ENCODE data around the gene NLRP10. TPM values are rescaled to one million over a fixed set of nuclear protein-coding genes. Genes with fewer than 3 reads are reported as not detected.

NLRP10 gene
- total RNA-seq, 1 experiment from 2014 or later, result not detected

DNA sequence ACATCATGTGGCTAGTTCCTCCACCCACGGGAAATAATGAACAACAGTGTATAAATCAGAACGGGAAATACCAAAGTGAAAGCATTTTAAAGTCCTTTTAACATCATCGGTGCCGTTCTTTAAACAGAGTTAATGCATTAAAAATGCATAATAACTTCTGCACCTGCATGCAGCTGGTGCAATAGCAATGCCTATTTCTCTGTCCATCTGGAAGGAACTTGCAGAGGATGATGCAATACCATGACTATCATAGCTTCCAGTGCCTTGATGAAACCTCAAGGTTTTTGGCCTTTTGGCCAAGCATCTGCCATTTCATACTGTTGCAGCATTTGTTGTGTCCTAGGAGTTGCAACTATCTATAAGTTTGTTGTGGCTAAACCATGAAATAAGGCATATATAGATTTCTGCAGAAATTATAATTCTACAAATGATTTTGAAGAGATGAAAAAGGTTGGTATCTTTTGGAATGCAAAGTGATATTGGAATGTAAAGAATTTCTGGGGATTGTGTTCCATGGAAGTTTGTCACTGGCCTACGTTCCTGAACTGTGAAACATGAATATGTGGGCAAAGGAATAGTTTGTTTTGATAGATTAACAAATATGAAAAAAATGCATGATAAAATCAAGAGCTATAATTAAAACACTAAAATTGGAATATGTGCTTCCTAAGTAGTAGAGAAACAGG lies 12.1 kb upstream of the NLRP10 start:
- no peak overlapping the region for H2BK5ac ChIP-seq (ENCODE audit: insufficient read length, low read length)
- peaks cover 3% of the 10 kb centered on the region; the same call in 1 of the 2 replicates for H3K4me1 ChIP-seq (ENCODE audit: insufficient read depth, low read length)
- Mint-ChIP-seq H3K4me1 (peaks cover 16 to 17% of the 10 kb centered on the region in 2 experiments), H3K9me3 (no peaks in the 10 kb centered on the region; a peak in 1 of 5 replicates), H3K27me3 (ENCODE audit: low read depth) (no peaks in the 10 kb centered on the region), H3K27ac (peak overlapping the region; percentile 12 to 62 (median 59); a peak in 4 of 7 replicates), H3K4me3 (no peak overlapping the region), H3K36me3 (ENCODE audit: insufficient read depth in 1 of 3, low read depth in 3 of 3) (no peaks in the 10 kb centered on the region)
- H3T11ph ChIP-seq (ENCODE audit: low read length), result no peak overlapping the region
- WGBS (ENCODE audit: extremely low coverage, insufficient read length, low lambda C conversion rate), result no CpG with 5 or more reads among the region's 5 CpGs
- no peak overlapping the region for H3K4me2 ChIP-seq (ENCODE audit: insufficient read depth, insufficient read length, low read length)
- no peaks in the 10 kb centered on the region for H3K9me3 ChIP-seq (ENCODE audit: control insufficient read depth, low read depth, low read length)
- no peak overlapping the region for H4K91ac ChIP-seq (ENCODE audit: insufficient read length, low read depth, low read length)
- no peak overlapping the region for H2AFZ ChIP-seq (ENCODE audit: low read length)
- H3K79me1 ChIP-seq (ENCODE audit: insufficient read depth, low read depth, low read length, poor library complexity, severe bottlenecking), result no peaks in the 10 kb centered on the region
- no peaks in the 10 kb centered on the region for H4K20me1 ChIP-seq (ENCODE audit: control insufficient read depth, insufficient read depth, insufficient read length)
- H3K27ac ChIP-seq (ENCODE audit: insufficient read length, low read depth, low read length), result no peak overlapping the region
- H2BK12ac ChIP-seq (ENCODE audit: insufficient read length, low read depth, low read length), result no peak overlapping the region
- no peak overlapping the region for H3K14ac ChIP-seq (ENCODE audit: insufficient read depth, low read length)
- no peak overlapping the region for H2BK20ac ChIP-seq (ENCODE audit: low read depth, low read length, poor library complexity, severe bottlenecking)
- H4K8ac ChIP-seq (replicated peaks; ENCODE audit: insufficient read length, low read depth, low read length), result no peak overlapping the region
- no peak overlapping the region for H2AK5ac ChIP-seq (ENCODE audit: insufficient read length, low read length)
- no peak overlapping the region for H3K56ac ChIP-seq (ENCODE audit: insufficient read length, low read depth, low read length)
- no peak overlapping the region for H3K4ac ChIP-seq (ENCODE audit: low read depth, low read length)
- no peak overlapping the region for H2BK120ac ChIP-seq (ENCODE audit: low read depth, low read length, poor library complexity, severe bottlenecking)
- H2BK15ac ChIP-seq (ENCODE audit: low read depth, low read length), result no peak overlapping the region
- TF ChIP-seq, protein P1, sequence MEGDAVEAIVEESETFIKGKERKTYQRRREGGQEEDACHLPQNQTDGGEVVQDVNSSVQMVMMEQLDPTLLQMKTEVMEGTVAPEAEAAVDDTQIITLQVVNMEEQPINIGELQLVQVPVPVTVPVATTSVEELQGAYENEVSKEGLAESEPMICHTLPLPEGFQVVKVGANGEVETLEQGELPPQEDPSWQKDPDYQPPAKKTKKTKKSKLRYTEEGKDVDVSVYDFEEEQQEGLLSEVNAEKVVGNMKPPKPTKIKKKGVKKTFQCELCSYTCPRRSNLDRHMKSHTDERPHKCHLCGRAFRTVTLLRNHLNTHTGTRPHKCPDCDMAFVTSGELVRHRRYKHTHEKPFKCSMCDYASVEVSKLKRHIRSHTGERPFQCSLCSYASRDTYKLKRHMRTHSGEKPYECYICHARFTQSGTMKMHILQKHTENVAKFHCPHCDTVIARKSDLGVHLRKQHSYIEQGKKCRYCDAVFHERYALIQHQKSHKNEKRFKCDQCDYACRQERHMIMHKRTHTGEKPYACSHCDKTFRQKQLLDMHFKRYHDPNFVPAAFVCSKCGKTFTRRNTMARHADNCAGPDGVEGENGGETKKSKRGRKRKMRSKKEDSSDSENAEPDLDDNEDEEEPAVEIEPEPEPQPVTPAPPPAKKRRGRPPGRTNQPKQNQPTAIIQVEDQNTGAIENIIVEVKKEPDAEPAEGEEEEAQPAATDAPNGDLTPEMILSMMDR (conservative IDR thresholded peaks at IDR 0.05), result no peak
- no peaks in the 10 kb centered on the region for H3K27me3 ChIP-seq (ENCODE audit: insufficient read depth, low read length)
- H3K23ac ChIP-seq (ENCODE audit: insufficient read length, low read depth, low read length), result no peak overlapping the region
- no peaks in the 10 kb centered on the region for H3K79me2 ChIP-seq (ENCODE audit: insufficient read depth, low read length)
- no peak overlapping the region for H4K5ac ChIP-seq (ENCODE audit: insufficient read length, low read depth, low read length)
- no peak overlapping the region for H3K9ac ChIP-seq (ENCODE audit: extremely low read depth, insufficient read length, low read length)
- H3K23me2 ChIP-seq (ENCODE audit: insufficient read length, low read depth, low read length, poor library complexity, severe bottlenecking), result no peaks in the 10 kb centered on the region
- no peak for DNase-seq
- no peak overlapping the region for H3K18ac ChIP-seq (ENCODE audit: insufficient read length, low read depth, low read length)
